K562 (cell line): Measurements from ENCODE around the gene VSIG10. TPM values are rescaled to one million over a fixed set of nuclear protein-coding genes. Genes with fewer than 3 reads are reported as not detected.

Source experiments
- ATAC-seq: fragments of 200-7000 bp; cut with Tn5 transposase; 3 replicates; pipeline ENCODE4 v1.9.1; 2020; ENCODE audit warnings: moderate library complexity
- BruUV-seq: library from RNA; stranded (reverse); fragments of 400-500 nt; replicated peaks from 2 replicates; lab custom pipeline; 2021; lab: Mats Ljungman, UMichigan
- CTCF ChIA-PET: fragments of 300-600 bp; formaldehyde crosslinking; extraction: SDS; loops from one replicate; lab custom pipeline; 2021; ENCODE audit warnings: low intra/inter-chr PET ratio; lab: Yijun Ruan, JAX
- POLR2A ChIA-PET: fragments of 300-600, 350-650 bp; sonication (Branson Sonifier 250); formaldehyde crosslinking; extraction: SDS; loops from one replicate; lab custom pipeline; 2021; ENCODE audit warnings: antibody characterized with exemption, inconsistent platforms; lab: Yijun Ruan, JAX
- DNase-seq, 4 experiments: peaks; one replicate each; pipeline versions ENCODE4 v3.0.0 to v3.0.0-alpha.2; 2011 to 2018; ENCODE audit warnings: low spot score in 3 of 4, mixed read lengths in 3 of 4; ENCODE audit errors: extremely low read depth in 1 of 4
- FAIRE-seq: peaks from 2 replicates; lab custom pipeline; 2011; peaks lifted over from hg19 to GRCh38; lab: Jason Lieb, UNC
- H2AFZ ChIP-seq: 2 replicates; pipeline ENCODE4 v1.6.0; 2011; ENCODE audit warnings: low read depth, low read length, control low read depth, inconsistent platforms
- H3K27ac ChIP-seq: fragments of 200-600 bp; 3 replicates; pipeline ENCODE4 v1.8.0; 2011; ENCODE audit warnings: low read depth, mild to moderate bottlenecking, control low read depth, inconsistent platforms, low read length, moderate library complexity, mixed read lengths; ENCODE audit errors: extremely low read depth
- H3K27me3 ChIP-seq, 2 experiments: fragments of 300-600 bp in 1 of 2; 2 replicates in 1 of 2; 3 replicates in 1 of 2; pipeline versions ENCODE4 v1.6.0 to v1.8.0; 2011; ENCODE audit warnings: inconsistent platforms in 2 of 2, low read length in 2 of 2, mild to moderate bottlenecking in 1 of 2, mixed read lengths in 1 of 2, moderate library complexity in 1 of 2; ENCODE audit not compliant: control insufficient read depth in 2 of 2, insufficient read depth in 2 of 2
- H3K36me3 ChIP-seq: fragments of 300-600 bp; 3 replicates; pipeline ENCODE4 v1.8.0; 2011; ENCODE audit warnings: mild to moderate bottlenecking, low read length, inconsistent platforms; ENCODE audit not compliant: control insufficient read depth, insufficient read depth
- H3K4me1 ChIP-seq, 2 experiments: fragments of 200-600 bp in 1 of 2; replicated peaks in 1 of 2; 2 replicates in 1 of 2; 3 replicates in 1 of 2; pipeline versions ENCODE4 v1.5.1 to v1.8.0; 2011; ENCODE audit warnings: inconsistent platforms in 2 of 2, low read length in 2 of 2, mild to moderate bottlenecking in 1 of 2, mixed read lengths in 1 of 2, moderate library complexity in 1 of 2; ENCODE audit not compliant: control insufficient read depth in 2 of 2, insufficient read depth in 2 of 2
- H3K4me2 ChIP-seq: 2 replicates; pipeline ENCODE4 v1.6.1; 2011; ENCODE audit warnings: low read length, control low read depth, inconsistent platforms, mixed read lengths; ENCODE audit not compliant: insufficient read depth
- H3K4me3 ChIP-seq: fragments of 200-600 bp; sonication (generic), shearing (Covaris generic); 2 replicates; pipeline ENCODE4 v1.5.1; 2016; ENCODE audit warnings: control low read depth, inconsistent platforms
- H3K79me2 ChIP-seq: fragments of 200-600 bp; 3 replicates; pipeline ENCODE4 v1.8.0; 2011; ENCODE audit warnings: low read length, inconsistent platforms; ENCODE audit not compliant: control insufficient read depth, insufficient read depth
- H3K9ac ChIP-seq, 2 experiments: 2 replicates each; pipeline versions ENCODE4 v1.6.0 to v1.6.1; 2011; ENCODE audit warnings: low read depth in 2 of 2, low read length in 2 of 2, control low read depth in 1 of 2, inconsistent platforms in 1 of 2, mild to moderate bottlenecking in 1 of 2, mixed read lengths in 1 of 2; ENCODE audit not compliant: insufficient read depth in 1 of 2
- H3K9me1 ChIP-seq: one replicate; pipeline ENCODE4 v1.6.0; 2011; ENCODE audit warnings: inconsistent platforms, mild to moderate bottlenecking, low read length, moderate library complexity; ENCODE audit not compliant: control insufficient read depth, insufficient read depth
- H3K9me3 ChIP-seq: replicated peaks from 2 replicates; pipeline ENCODE4 v1.5.1; 2011; ENCODE audit warnings: low read depth, low read length, inconsistent platforms; ENCODE audit not compliant: control insufficient read depth, insufficient read depth
- H4K20me1 ChIP-seq: replicated peaks from 2 replicates; pipeline ENCODE4 v1.6.1; 2011; ENCODE audit warnings: low read length, inconsistent platforms, mixed read lengths; ENCODE audit not compliant: control insufficient read depth, insufficient read depth
- BHLHE40 ChIP-seq: IDR thresholded peaks from 2 replicates; pipeline ENCODE4 v1.6.1; 2011; ENCODE audit warnings: low read length, improper control_type of control experiment
- HDAC6 ChIP-seq: IDR thresholded peaks from 2 replicates; pipeline ENCODE4 v1.6.1; 2012; ENCODE audit warnings: low read depth, mild to moderate bottlenecking, control low read depth, inconsistent platforms, low read length, moderate library complexity
- ZFP36 ChIP-seq: fragments of 150-350 bp; IDR thresholded peaks from 2 replicates; pipeline ENCODE4 v1.6.1; 2018; ENCODE audit warnings: low read length, low read depth; ENCODE audit not compliant: partially characterized antibody
- ZNF766 ChIP-seq: fragments of 200-800 bp; sonication (Bioruptor generic); conservative IDR thresholded peaks from 2 replicates; pipeline ENCODE4 v1.6.1; 2016; ENCODE audit warnings: missing genetic modification characterization, missing compliant biosample characterization
- WGBS: fragments of 100-300 bp; shearing (Covaris generic); methylation state at CpG from one replicate; pipeline ENCODE4 v1.1.6; 2016; ENCODE audit warnings: low coverage, mixed read lengths; ENCODE audit not compliant: insufficient coverage; ENCODE audit errors: missing lambda C conversion rate; 5-methylcytosine and 5-hydroxymethylcytosine counted together
- in situ Hi-C: fragments of 300-500 bp; cut with MboI; formaldehyde crosslinking; loops from 4 replicates; pipeline ENCODE4 v1.15.0; 2018; ENCODE audit warnings: inconsistent platforms, mixed read lengths
- intact Hi-C: fragments of 100-400 bp; cut with micrococcal nuclease; formaldehyde crosslinking; loops from 2 replicates; pipeline ENCODE4 v1.14.2; 2022
- polyA plus RNA-seq, 8 experiments: library from polyadenylated mRNA; depleted of rRNA in 4 of 8; stranded (reverse) in 5 of 8; unstranded in 3 of 8; fragments of >200 nt; fragmentation: Nextera tagmentation in 2 of 8; fragmentation: Illumina TruSeq in 1 of 8; extraction: Ambion mirVana in 2 of 8; extraction: Trizol in 1 of 8; gene quantifications; 2 replicates each; pipeline versions ENCODE4 v1.2.1 to v1.2.3, GENCODE V29; 2011 to 2014; ENCODE audit warnings: inconsistent platforms in 1 of 8, missing spikeins in 1 of 8
- total RNA-seq, 7 experiments: library from RNA; depleted of rRNA in 6 of 7; stranded (reverse); fragments of >200 nt in 6 of 7; fragmentation: Illumina TruSeq in 2 of 7; extraction: Trizol in 2 of 7; gene quantifications; 2 replicates each; pipeline versions ENCODE4 v1.2.1 to v1.2.3, GENCODE V29; 2011 to 2021; ENCODE audit warnings: low replicate concordance in 1 of 7
- TF ChIP-seq, protein P1 (sequence below), 2 experiments: fragments of 450-650 bp; IDR thresholded peaks; 2 replicates each; pipeline ENCODE4 v1.6.1; 2016; ENCODE audit warnings: mild to moderate bottlenecking in 2 of 2, borderline replicate concordance in 1 of 2, low read depth in 1 of 2, moderate library complexity in 1 of 2
- TF ChIP-seq, protein P2 (sequence below): fragments of 450-650 bp; conservative IDR thresholded peaks from 2 replicates; pipeline ENCODE4 v1.6.1; 2016; ENCODE audit warnings: missing genetic modification characterization, low read depth, mild to moderate bottlenecking, control low read depth, missing compliant biosample characterization
- TF ChIP-seq, protein P3 (sequence below), 2 experiments: fragments of 150-350 bp in 1 of 2; IDR thresholded peaks; 2 replicates each; pipeline ENCODE4 v1.6.1; 2012 to 2016; ENCODE audit warnings: low read depth in 2 of 2, low read length in 2 of 2, mild to moderate bottlenecking in 1 of 2, moderate library complexity in 1 of 2

Gene VSIG10
- total and polyA plus RNA-seq, 9 of the 15 experiments (the other 6 are each of a cell fraction or from before 2014, with no cell fraction given), result 4.1 to 8.8 (median 4.7) TPM

DNA sequence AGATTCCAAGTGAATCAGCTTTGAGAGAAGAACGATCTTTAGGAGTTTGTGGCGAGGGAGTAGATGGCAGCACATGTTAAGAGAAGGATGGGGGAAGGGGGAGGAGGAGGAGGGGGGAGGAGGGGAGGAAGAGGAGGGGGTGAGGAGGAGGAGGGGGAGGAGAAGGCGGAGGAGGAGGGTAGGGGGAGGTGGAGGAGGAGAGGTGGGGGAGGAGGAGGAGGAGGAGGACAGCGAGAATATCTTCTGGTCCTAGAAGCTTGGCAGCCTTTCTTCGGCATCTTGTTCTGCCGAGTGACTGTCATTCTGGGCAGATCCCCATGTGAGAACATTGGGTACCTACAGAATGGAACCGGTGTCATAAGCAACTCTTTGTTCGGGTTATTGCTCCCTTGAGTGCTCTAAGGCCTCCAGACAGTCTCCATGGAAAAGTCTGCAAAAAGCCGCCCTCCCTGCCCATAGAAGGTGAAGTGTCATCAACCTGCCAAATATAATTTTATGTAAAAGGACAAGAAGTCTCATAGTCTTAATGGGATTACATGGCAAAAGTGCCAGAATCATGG lies 80.4 kb downstream of the VSIG10 start:
- CTCF ChIA-PET, result no interaction called here
- peaks cover 23% of the 10 kb centered on the region for H3K79me2 ChIP-seq
- no peaks in the 10 kb centered on the region for H4K20me1 ChIP-seq
- H2AFZ ChIP-seq, result no peak overlapping the region
- no peak for ATAC-seq
- H3K27ac ChIP-seq, result no peak overlapping the region
- H3K4me3 ChIP-seq, result no peak overlapping the region
- no peak for DNase-seq
- H3K4me1 ChIP-seq, result peaks cover 0 to 10% of the 10 kb centered on the region in 2 experiments; a peak in 2 of 5 replicates
- in situ Hi-C loops (no loop called here), intact Hi-C loops (no loop called here)
- H3K9ac ChIP-seq, result no peak overlapping the region
- POLR2A ChIA-PET, result interaction anchor here (0.9 kb wide), 1 partner anchor 8 kb away, joined by 3 read pairs; no protein-coding TSS in a partner anchor
- BruUV-seq, result no TSS peak
- H3K9me3 ChIP-seq, result no peaks in the 10 kb centered on the region
- peaks cover 3% of the 10 kb centered on the region for H3K9me1 ChIP-seq
- FAIRE-seq, result no peak
- H3K27me3 ChIP-seq, result no peaks in the 10 kb centered on the region
- no peak overlapping the region for H3K4me2 ChIP-seq
- WGBS, result 72% methylated on average over 7 of the region's 9 CpGs
- peaks cover 89% of the 10 kb centered on the region for H3K36me3 ChIP-seq
- TF ChIP-seq, protein P1, sequence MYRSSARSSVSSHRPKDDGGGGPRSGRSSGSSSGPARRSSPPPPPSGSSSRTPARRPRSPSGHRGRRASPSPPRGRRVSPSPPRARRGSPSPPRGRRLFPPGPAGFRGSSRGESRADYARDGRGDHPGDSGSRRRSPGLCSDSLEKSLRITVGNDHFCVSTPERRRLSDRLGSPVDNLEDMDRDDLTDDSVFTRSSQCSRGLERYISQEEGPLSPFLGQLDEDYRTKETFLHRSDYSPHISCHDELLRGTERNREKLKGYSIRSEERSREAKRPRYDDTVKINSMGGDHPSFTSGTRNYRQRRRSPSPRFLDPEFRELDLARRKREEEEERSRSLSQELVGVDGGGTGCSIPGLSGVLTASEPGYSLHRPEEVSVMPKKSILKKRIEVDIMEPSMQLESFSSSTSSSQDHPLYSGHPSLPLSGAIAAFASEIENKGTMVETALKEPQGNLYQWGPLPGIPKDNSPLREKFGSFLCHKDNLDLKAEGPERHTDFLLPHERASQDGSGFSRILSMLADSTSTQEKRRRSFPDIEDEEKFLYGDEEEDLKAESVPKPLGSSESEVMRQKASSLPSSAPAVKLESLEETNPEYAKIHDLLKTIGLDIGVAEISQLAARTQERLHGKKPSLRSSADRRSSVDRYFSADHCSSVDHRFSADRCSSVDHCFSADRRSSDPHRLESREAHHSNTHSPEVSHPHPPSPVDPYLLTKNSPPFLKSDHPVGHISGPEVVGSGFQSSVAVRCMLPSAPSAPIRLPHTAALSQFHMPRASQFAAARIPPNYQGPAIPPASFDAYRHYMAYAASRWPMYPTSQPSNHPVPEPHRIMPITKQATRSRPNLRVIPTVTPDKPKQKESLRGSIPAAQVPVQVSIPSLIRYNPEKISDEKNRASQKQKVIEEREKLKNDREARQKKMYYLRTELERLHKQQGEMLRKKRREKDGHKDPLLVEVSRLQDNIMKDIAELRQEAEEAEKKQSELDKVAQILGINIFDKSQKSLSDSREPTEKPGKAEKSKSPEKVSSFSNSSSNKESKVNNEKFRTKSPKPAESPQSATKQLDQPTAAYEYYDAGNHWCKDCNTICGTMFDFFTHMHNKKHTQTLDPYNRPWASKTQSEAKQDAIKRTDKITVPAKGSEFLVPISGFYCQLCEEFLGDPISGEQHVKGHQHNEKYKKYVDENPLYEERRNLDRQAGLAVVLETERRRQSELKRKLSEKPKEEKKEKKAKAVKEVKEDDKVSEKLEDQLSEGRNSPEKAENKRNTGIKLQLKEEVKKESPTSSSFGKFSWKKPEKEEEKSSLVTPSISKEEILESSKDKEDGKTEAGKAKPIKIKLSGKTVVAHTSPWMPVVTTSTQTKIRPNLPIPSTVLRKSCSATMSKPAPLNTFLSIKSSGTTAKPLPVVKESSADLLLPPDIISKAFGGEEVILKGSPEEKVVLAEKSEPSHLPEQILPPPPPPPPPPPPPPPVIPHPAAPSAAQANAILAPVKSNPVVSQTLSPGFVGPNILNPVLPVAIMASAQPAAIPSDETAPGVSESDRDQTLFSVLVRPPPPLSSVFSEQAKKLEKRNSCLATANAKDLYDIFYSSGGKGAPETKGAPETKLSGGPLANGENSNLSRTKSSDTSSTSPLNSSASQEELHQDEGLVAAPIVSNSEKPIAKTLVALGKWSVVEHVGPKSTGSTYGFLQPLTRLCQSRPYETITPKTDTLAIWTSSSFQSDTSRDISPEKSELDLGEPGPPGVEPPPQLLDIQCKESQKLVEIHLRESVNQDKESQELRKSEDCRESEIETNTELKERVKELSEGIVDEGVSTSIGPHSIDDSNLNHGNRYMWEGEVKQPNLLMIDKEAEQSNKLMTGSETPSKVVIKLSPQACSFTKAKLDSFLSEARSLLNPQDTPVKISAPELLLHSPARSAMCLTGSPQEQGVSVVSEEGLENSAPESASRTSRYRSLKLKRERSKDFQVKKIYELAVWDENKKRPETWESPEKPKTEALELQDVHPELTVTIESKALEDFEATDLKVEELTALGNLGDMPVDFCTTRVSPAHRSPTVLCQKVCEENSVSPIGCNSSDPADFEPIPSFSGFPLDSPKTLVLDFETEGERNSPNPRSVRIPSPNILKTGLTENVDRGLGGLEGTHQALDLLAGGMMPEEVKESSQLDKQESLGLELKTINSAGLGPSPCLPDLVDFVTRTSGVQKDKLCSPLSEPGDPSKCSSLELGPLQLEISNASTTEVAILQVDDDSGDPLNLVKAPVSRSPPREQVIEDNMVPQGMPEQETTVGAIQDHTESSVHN (IDR thresholded peaks at IDR 0.05; ENCODE audit: borderline replicate concordance in 1 of 2, low read depth in 1 of 2), result no peak
- TF ChIP-seq HDAC6 (no peak), ZFP36 (no peak), ZNF766 (CRISPR knock-in tag) (no peak), BHLHE40 (no peak)
- TF ChIP-seq, protein P2, sequence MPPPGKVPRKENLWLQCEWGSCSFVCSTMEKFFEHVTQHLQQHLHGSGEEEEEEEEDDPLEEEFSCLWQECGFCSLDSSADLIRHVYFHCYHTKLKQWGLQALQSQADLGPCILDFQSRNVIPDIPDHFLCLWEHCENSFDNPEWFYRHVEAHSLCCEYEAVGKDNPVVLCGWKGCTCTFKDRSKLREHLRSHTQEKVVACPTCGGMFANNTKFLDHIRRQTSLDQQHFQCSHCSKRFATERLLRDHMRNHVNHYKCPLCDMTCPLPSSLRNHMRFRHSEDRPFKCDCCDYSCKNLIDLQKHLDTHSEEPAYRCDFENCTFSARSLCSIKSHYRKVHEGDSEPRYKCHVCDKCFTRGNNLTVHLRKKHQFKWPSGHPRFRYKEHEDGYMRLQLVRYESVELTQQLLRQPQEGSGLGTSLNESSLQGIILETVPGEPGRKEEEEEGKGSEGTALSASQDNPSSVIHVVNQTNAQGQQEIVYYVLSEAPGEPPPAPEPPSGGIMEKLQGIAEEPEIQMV (tag), result no peak
- TF ChIP-seq, protein P3, sequence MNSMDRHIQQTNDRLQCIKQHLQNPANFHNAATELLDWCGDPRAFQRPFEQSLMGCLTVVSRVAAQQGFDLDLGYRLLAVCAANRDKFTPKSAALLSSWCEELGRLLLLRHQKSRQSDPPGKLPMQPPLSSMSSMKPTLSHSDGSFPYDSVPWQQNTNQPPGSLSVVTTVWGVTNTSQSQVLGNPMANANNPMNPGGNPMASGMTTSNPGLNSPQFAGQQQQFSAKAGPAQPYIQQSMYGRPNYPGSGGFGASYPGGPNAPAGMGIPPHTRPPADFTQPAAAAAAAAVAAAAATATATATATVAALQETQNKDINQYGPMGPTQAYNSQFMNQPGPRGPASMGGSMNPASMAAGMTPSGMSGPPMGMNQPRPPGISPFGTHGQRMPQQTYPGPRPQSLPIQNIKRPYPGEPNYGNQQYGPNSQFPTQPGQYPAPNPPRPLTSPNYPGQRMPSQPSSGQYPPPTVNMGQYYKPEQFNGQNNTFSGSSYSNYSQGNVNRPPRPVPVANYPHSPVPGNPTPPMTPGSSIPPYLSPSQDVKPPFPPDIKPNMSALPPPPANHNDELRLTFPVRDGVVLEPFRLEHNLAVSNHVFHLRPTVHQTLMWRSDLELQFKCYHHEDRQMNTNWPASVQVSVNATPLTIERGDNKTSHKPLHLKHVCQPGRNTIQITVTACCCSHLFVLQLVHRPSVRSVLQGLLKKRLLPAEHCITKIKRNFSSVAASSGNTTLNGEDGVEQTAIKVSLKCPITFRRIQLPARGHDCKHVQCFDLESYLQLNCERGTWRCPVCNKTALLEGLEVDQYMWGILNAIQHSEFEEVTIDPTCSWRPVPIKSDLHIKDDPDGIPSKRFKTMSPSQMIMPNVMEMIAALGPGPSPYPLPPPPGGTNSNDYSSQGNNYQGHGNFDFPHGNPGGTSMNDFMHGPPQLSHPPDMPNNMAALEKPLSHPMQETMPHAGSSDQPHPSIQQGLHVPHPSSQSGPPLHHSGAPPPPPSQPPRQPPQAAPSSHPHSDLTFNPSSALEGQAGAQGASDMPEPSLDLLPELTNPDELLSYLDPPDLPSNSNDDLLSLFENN (IDR thresholded peaks at IDR 0.05; ENCODE audit: low read depth in 2 of 2, low read length in 2 of 2), result no peak
